PC-3 (cell line): ENCODE measurements around the gene RAB12. TPM values are rescaled to one million over a fixed set of nuclear protein-coding genes. Genes with fewer than 3 reads are reported as not detected.

Source experiments
- ATAC-seq: fragments of 200-7000 bp; cut with Tn5 transposase; 2 replicates; pipeline ENCODE4 v1.9.1; 2020; ENCODE audit warnings: mild to moderate bottlenecking, moderate library complexity
- BruUV-seq: library from RNA; stranded (reverse); fragments of 400-500 nt; replicated peaks from 2 replicates; lab custom pipeline; 2021; lab: Mats Ljungman, UMichigan
- CTCF ChIA-PET: fragments of 300-600 bp; sonication (Branson Sonifier 250); formaldehyde crosslinking; loops from one replicate; lab custom pipeline; 2022; ENCODE audit warnings: antibody characterized with exemption; lab: Charles Lee
- POLR2A ChIA-PET: fragments of 300-600 bp; sonication (Branson Sonifier 250); formaldehyde crosslinking; loops from one replicate; lab custom pipeline; 2022; ENCODE audit warnings: antibody characterized with exemption; ENCODE audit not compliant: unreplicated experiment; lab: Charles Lee
- DNase-seq: peaks from one replicate; pipeline ENCODE4 v3.0.0-alpha.2; 2015
- H2AFZ ChIP-seq: fragments of 300-600 bp; sonication (generic); 2 replicates; pipeline ENCODE4 v1.6.0; 2016; ENCODE audit warnings: antibody characterized with exemption, low read length
- H3F3A ChIP-seq: fragments of 300-600 bp; sonication (generic); one replicate; pipeline ENCODE4 v1.6.0; 2017; ENCODE audit warnings: antibody characterized with exemption, low read length, control low read depth, mild to moderate bottlenecking; ENCODE audit not compliant: unreplicated experiment
- H3K27ac ChIP-seq: fragments of 300-600 bp; sonication (generic); 2 replicates; pipeline ENCODE4 v1.5.1; 2016; ENCODE audit warnings: mild to moderate bottlenecking, low read length
- H3K27me3 ChIP-seq: fragments of 300-600 bp; sonication (generic); 2 replicates; pipeline ENCODE4 v1.6.1; 2016; ENCODE audit warnings: low read length, mixed read lengths
- H3K36me3 ChIP-seq: fragments of 300-600 bp; sonication (generic); 2 replicates; pipeline ENCODE4 v1.6.1; 2016; ENCODE audit warnings: low read depth, mixed run types, low read length, mixed read lengths
- H3K4me1 ChIP-seq: fragments of 300-600 bp; sonication (generic); 2 replicates; pipeline ENCODE4 v1.5.1; 2016; ENCODE audit warnings: low read length; ENCODE audit not compliant: insufficient read depth
- H3K4me2 ChIP-seq: fragments of 300-600 bp; sonication (generic); 2 replicates; pipeline ENCODE4 v1.6.0; 2016; ENCODE audit warnings: low read length
- H3K4me3 ChIP-seq: fragments of 300-600 bp; sonication (generic); 2 replicates; pipeline ENCODE4 v1.5.1; 2016; ENCODE audit warnings: mild to moderate bottlenecking, low read length, mixed read lengths
- H3K79me2 ChIP-seq: fragments of 300-600 bp; sonication (generic); 2 replicates; pipeline ENCODE4 v1.6.1; 2017; ENCODE audit warnings: low read length, mixed read lengths
- H3K9ac ChIP-seq: fragments of 300-600 bp; sonication (generic); 2 replicates; pipeline ENCODE4 v1.6.0; 2016; ENCODE audit warnings: mild to moderate bottlenecking, low read length
- H3K9me2 ChIP-seq: fragments of 300-600 bp; sonication (generic); replicated peaks from 2 replicates; pipeline ENCODE4 v1.6.1; 2016; ENCODE audit warnings: mixed run types, low read length, mixed read lengths
- H3K9me3 ChIP-seq: fragments of 300-600 bp; sonication (generic); 2 replicates; pipeline ENCODE4 v1.6.1; 2016; ENCODE audit warnings: low read length, mixed read lengths
- H4K20me1 ChIP-seq: fragments of 300-600 bp; sonication (generic); 2 replicates; pipeline ENCODE4 v1.6.1; 2016; ENCODE audit warnings: low read length, mixed read lengths
- EZH2 ChIP-seq: fragments of 300-600 bp; sonication (generic); IDR thresholded peaks from one replicate; pipeline ENCODE4 v1.6.1; 2017; ENCODE audit warnings: antibody characterized with exemption, mild to moderate bottlenecking, low read length; ENCODE audit not compliant: unreplicated experiment
- EZH2phosphoT487 ChIP-seq: fragments of 300-600 bp; sonication (generic); IDR thresholded peaks from 2 replicates; pipeline ENCODE4 v1.6.1; 2018; ENCODE audit warnings: mild to moderate bottlenecking, antibody characterized with exemption, low read length, borderline replicate concordance
- intact Hi-C: fragments of 100-400 bp; cut with micrococcal nuclease; formaldehyde crosslinking; loops from 2 replicates; pipeline ENCODE4 v1.9.0; 2023
- total RNA-seq: library from RNA; depleted of rRNA; stranded (reverse); fragments of >200 nt; gene quantifications from 2 replicates; pipeline ENCODE4 v1.2.3, GENCODE V29; 2014
- TF ChIP-seq, protein P1 (sequence below): fragments of 300-600 bp; sonication (generic); conservative IDR thresholded peaks from 2 replicates; pipeline ENCODE4 v1.5.1; 2017; ENCODE audit warnings: antibody characterized with exemption, low read depth, mild to moderate bottlenecking, low read length

RAB12 gene
- total RNA-seq, 1 experiment from 2014 or later: 50.9 TPM

- TF ChIP-seq EZH2phosphoT487 (no peak), EZH2 (no peak)
- TF ChIP-seq, protein P1, sequence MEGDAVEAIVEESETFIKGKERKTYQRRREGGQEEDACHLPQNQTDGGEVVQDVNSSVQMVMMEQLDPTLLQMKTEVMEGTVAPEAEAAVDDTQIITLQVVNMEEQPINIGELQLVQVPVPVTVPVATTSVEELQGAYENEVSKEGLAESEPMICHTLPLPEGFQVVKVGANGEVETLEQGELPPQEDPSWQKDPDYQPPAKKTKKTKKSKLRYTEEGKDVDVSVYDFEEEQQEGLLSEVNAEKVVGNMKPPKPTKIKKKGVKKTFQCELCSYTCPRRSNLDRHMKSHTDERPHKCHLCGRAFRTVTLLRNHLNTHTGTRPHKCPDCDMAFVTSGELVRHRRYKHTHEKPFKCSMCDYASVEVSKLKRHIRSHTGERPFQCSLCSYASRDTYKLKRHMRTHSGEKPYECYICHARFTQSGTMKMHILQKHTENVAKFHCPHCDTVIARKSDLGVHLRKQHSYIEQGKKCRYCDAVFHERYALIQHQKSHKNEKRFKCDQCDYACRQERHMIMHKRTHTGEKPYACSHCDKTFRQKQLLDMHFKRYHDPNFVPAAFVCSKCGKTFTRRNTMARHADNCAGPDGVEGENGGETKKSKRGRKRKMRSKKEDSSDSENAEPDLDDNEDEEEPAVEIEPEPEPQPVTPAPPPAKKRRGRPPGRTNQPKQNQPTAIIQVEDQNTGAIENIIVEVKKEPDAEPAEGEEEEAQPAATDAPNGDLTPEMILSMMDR: no peak
- Histone ChIP-seq H4K20me1 (no peaks in the 10 kb centered on the region), H3K79me2 (no peaks in the 10 kb centered on the region), H3K27ac (no peak overlapping the region), H3K4me3 (no peak overlapping the region), H3K9me2 (no peaks in the 10 kb centered on the region), H3K9ac (no peak overlapping the region), H3K4me1 (no peaks in the 10 kb centered on the region), H3K9me3 (no peaks in the 10 kb centered on the region), H3K27me3 (peaks cover 12% of the 10 kb centered on the region), H3K36me3 (no peaks in the 10 kb centered on the region), H3K4me2 (no peak overlapping the region), H3F3A (no peaks in the 10 kb centered on the region), H2AFZ (no peak overlapping the region)
- POLR2A ChIA-PET: no interaction called here
- no peak for ATAC-seq
- BruUV-seq: no TSS peak
- no peak for DNase-seq
- CTCF ChIA-PET: no interaction called here
- intact Hi-C loops: no loop called here
Measured at GRCh38 chr18:8602040-8602439, 7.2 kb upstream of the RAB12 start.

GRCh38 chr18:8602557-8602956, 6.7 kb upstream of the RAB12 start:
- Histone ChIP-seq H3K4me1 (no peaks in the 10 kb centered on the region), H3K79me2 (no peaks in the 10 kb centered on the region), H3K27me3 (peaks cover 12% of the 10 kb centered on the region), H2AFZ (no peak overlapping the region), H3K4me3 (no peak overlapping the region), H3K9me3 (no peaks in the 10 kb centered on the region), H3K4me2 (no peak overlapping the region), H3F3A (no peaks in the 10 kb centered on the region), H3K9ac (no peak overlapping the region), H3K36me3 (no peaks in the 10 kb centered on the region), H3K9me2 (no peaks in the 10 kb centered on the region), H3K27ac (no peak overlapping the region), H4K20me1 (no peaks in the 10 kb centered on the region)
- intact Hi-C loops: no loop called here
- TF ChIP-seq EZH2phosphoT487: no peak
- TF ChIP-seq, protein P1: no peak
- TF ChIP-seq EZH2: no peak
- DNase-seq (no peak), ATAC-seq (no peak)
- POLR2A ChIA-PET: no interaction called here
- CTCF ChIA-PET: no interaction called here
- BruUV-seq: no TSS peak

DNA sequence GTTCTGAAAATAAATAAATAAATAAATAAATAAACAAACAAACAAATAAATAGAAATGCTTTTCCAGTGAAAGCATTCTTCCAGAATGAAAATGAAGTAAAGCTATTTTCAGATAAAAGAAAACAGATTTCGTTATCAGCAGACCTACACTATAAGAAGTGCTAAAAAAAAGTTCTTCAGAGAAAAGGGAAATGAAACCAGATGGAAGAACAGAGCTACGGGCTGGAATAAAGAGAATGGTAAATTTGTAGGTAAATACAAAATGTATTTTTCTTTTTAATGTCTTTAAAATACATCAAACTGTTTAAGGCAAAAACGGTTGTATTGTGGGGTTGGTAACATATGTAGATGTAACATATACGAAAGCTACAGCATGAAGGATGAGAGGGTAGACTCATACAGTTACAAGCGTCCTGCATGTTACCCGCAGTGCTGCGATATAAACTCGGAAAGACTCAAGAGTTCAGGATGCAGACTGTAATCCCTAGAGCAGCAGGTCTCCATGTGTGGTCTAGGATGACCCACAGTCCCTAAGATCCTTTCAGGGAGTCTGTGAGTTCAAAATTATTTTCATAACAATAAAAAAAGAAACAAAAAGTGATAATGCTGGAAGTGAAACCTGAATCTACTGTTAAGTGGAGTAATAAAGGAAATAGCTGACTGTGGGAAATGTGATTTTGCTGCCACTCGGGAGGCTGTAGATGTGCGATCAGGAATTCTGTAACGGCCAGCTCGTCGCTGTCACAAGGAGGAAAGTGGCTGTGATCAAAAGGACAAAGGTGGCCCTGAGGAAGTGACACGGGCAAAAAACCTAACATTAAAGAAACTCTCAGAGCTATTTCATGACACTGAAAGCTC, 5.3 kb upstream of the RAB12 start:
- Histone ChIP-seq H3K27me3 (peaks cover 9% of the 10 kb centered on the region), H2AFZ (peak overlapping the region; percentile 46), H3K9me3 (no peaks in the 10 kb centered on the region), H3K4me3 (peak overlapping the region; percentile 27), H3K27ac (no peak overlapping the region), H4K20me1 (no peaks in the 10 kb centered on the region), H3K9me2 (no peaks in the 10 kb centered on the region), H3K9ac (no peak overlapping the region), H3K36me3 (no peaks in the 10 kb centered on the region), H3K79me2 (no peaks in the 10 kb centered on the region), H3F3A (no peaks in the 10 kb centered on the region), H3K4me1 (no peaks in the 10 kb centered on the region), H3K4me2 (peak overlapping the region; percentile 49)
- TF ChIP-seq, protein P1: no peak
- TF ChIP-seq EZH2 (no peak), EZH2phosphoT487 (no peak)
- no peak for ATAC-seq
- ChIA-PET CTCF (interaction anchor here (0.6 kb wide), 1 partner anchor 122 kb away, joined by 3 read pairs; no protein-coding TSS in a partner anchor), POLR2A (interaction anchor here (0.5 kb wide), 1 partner anchor 696 kb away, joined by 3 read pairs; no protein-coding TSS in a partner anchor)
- DNase-seq: no peak
- BruUV-seq: no TSS peak
- intact Hi-C loops: no loop called here
